Ishikawa (cell line): Measurements from ENCODE around the gene TNFSF18.

Experiments
- CREB1 ChIP-seq: IDR thresholded peaks from 2 replicates; pipeline ENCODE4 v1.6.1; 2012; ENCODE audit warnings: low read depth
- EP300 ChIP-seq: IDR thresholded peaks from 2 replicates; pipeline ENCODE4 v1.6.1; 2012; ENCODE audit warnings: borderline replicate concordance
- FOXM1 ChIP-seq: IDR thresholded peaks from 2 replicates; pipeline ENCODE4 v1.6.1; 2012; ENCODE audit warnings: low read depth, borderline replicate concordance
- NFIC ChIP-seq: IDR thresholded peaks from 2 replicates; pipeline ENCODE4 v1.6.1; 2012
- RAD21 ChIP-seq: IDR thresholded peaks from 2 replicates; pipeline ENCODE4 v1.6.1; 2012; ENCODE audit warnings: low read depth
- REST ChIP-seq: IDR thresholded peaks from 2 replicates; pipeline ENCODE4 v1.6.1; 2012; ENCODE audit warnings: low read depth, mild to moderate bottlenecking
- TAF1 ChIP-seq: IDR thresholded peaks from 2 replicates; pipeline ENCODE4 v1.6.1; 2012; ENCODE audit warnings: low read depth, mild to moderate bottlenecking
- TF ChIP-seq, protein P1 (sequence below): IDR thresholded peaks from 2 replicates; pipeline ENCODE4 v1.6.1; 2012
- TF ChIP-seq, protein P2 (sequence below): IDR thresholded peaks from 2 replicates; pipeline ENCODE4 v1.6.1; 2012

- TF ChIP-seq FOXM1 = no peak
- TF ChIP-seq, protein P1, sequence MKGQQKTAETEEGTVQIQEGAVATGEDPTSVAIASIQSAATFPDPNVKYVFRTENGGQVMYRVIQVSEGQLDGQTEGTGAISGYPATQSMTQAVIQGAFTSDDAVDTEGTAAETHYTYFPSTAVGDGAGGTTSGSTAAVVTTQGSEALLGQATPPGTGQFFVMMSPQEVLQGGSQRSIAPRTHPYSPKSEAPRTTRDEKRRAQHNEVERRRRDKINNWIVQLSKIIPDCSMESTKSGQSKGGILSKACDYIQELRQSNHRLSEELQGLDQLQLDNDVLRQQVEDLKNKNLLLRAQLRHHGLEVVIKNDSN = no peak
- no peak for TF ChIP-seq EP300
- TF ChIP-seq RAD21 = no peak
- TF ChIP-seq, protein P2, sequence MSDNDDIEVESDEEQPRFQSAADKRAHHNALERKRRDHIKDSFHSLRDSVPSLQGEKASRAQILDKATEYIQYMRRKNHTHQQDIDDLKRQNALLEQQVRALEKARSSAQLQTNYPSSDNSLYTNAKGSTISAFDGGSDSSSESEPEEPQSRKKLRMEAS = no peak
- no peak for TF ChIP-seq TAF1
- no peak for TF ChIP-seq NFIC
- TF ChIP-seq REST = no peak
- TF ChIP-seq CREB1 = no peak
These were observed 38.6 kb downstream of the TNFSF18 start for GRCh38 chr1:173012126-173012525.
